Left lung (tissue), 10 donors: ENCODE data around the gene GRIK1. TPM values are rescaled to one million over a fixed set of nuclear protein-coding genes. Genes with fewer than 3 reads are reported as not detected.

Experiments
- ATAC-seq: fragments of 200-7000 bp; cut with Tn5 transposase; one replicate; pipeline ENCODE4 v1.9.1; 2020; ENCODE audit warnings: moderate library complexity
- DNase-seq, 4 donors: peaks; one replicate each; pipeline ENCODE4 v3.0.0-alpha.2; 2013 to 2020
- H3K27ac ChIP-seq, 2 donors: fragments of 200-600 bp; sonication (generic) in 1 of 2; one replicate each; pipeline versions ENCODE4 v1.5.0 to v1.8.0; 2020 to 2021
- H3K27me3 ChIP-seq, 2 donors: fragments of 200-600 bp; sonication (generic) in 1 of 2; one replicate each; pipeline versions ENCODE4 v1.5.0 to v1.8.0; 2020 to 2021
- H3K36me3 ChIP-seq, 2 donors: fragments of 200-600 bp; sonication (generic) in 1 of 2; one replicate each; pipeline versions ENCODE4 v1.5.0 to v1.8.0; 2020 to 2021
- H3K4me1 ChIP-seq, 2 donors: fragments of 200-600 bp; one replicate each; pipeline ENCODE4 v1.8.0; 2021
- H3K4me3 ChIP-seq, 2 donors: fragments of 200-600 bp; sonication (generic) in 1 of 2; one replicate each; pipeline versions ENCODE4 v1.5.0 to v1.8.0; 2020 to 2021; ENCODE audit warnings: mild to moderate bottlenecking in 1 of 2
- H3K9me3 ChIP-seq, 2 donors: fragments of 200-600 bp; sonication (generic) in 1 of 2; one replicate each; pipeline versions ENCODE4 v1.5.0 to v1.8.0; 2020 to 2021
- intact Hi-C, 2 donors: fragments of 100-400 bp; cut with DNase I; formaldehyde crosslinking; loops; one replicate each; pipeline versions ENCODE4 v1.11.2 to v1.14.2; 2022
- polyA plus RNA-seq, 6 donors: library from polyadenylated mRNA; unstranded; fragments of 120-200 nt; gene quantifications; one replicate each; pipeline ENCODE4 v1.2.1, GENCODE V29; 2013; ENCODE audit not compliant: insufficient read length in 6 of 6
- total RNA-seq, 2 donors: library from RNA; stranded (reverse); fragmentation: NEBNext Ultra II Directional; extraction: Animal tissue kit (Norgen Biotek cat#: 25700); gene quantifications; one replicate each; pipeline ENCODE4 v1.2.1, GENCODE V29; 2021
- TF ChIP-seq, protein P1 (sequence below), 2 donors: fragments of 200-600 bp; sonication (generic) in 1 of 2; IDR thresholded peaks; one replicate each; pipeline versions ENCODE4 v1.5.0 to v1.8.0; 2021; ENCODE audit warnings: antibody characterized with exemption in 2 of 2
- donor health status: DM: no; HTN: yes; CAD: no.
- donor health status: DM: no; HTN: no; CAD: no.

GRIK1 gene
- total and polyA plus RNA-seq, 8 donors, result 0.38 to 1.5 (median 0.62) TPM; not detected in 2

DNA sequence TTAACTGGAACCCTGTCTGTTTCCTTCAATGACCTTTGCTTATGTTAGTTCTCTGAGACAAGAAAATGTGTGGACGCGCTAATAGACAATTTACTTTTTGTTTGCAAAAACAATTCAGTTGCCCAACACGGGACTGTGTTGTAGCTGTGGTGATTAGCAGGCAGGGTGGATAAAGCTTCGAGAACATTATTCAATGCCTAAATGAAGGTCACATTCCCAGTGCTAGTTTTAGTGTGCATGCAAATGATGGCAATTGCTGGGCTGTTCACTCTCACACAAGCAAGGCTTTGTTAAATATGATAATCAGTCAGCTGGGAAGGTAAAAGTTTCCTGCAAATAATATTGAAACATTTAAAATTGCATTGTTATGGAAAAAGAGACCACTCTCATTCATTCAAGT is 452.6 kb downstream of the GRIK1 start:
- no peak for DNase-seq
- no peak overlapping the region for H3K27ac ChIP-seq
- no peak for ATAC-seq
- no peaks in the 10 kb centered on the region for H3K36me3 ChIP-seq
- peaks cover 0 to 7% of the 10 kb centered on the region in 2 donors for H3K9me3 ChIP-seq
- TF ChIP-seq, protein P1, sequence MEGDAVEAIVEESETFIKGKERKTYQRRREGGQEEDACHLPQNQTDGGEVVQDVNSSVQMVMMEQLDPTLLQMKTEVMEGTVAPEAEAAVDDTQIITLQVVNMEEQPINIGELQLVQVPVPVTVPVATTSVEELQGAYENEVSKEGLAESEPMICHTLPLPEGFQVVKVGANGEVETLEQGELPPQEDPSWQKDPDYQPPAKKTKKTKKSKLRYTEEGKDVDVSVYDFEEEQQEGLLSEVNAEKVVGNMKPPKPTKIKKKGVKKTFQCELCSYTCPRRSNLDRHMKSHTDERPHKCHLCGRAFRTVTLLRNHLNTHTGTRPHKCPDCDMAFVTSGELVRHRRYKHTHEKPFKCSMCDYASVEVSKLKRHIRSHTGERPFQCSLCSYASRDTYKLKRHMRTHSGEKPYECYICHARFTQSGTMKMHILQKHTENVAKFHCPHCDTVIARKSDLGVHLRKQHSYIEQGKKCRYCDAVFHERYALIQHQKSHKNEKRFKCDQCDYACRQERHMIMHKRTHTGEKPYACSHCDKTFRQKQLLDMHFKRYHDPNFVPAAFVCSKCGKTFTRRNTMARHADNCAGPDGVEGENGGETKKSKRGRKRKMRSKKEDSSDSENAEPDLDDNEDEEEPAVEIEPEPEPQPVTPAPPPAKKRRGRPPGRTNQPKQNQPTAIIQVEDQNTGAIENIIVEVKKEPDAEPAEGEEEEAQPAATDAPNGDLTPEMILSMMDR (IDR thresholded peaks at IDR 0.05), result no peak
- intact Hi-C loops, result no loop called here
- H3K4me1 ChIP-seq, result no peaks in the 10 kb centered on the region
- H3K4me3 ChIP-seq, result no peak overlapping the region
- H3K27me3 ChIP-seq, result no peaks in the 10 kb centered on the region

Other genes starting within 250 kb of the GRIK1 start
- not detected for gene CLDN17, start 226.8 kb upstream of the GRIK1 start, total RNA-seq
- gene CLDN17, start 226.8 kb upstream of the GRIK1 start, polyA plus RNA-seq, result not detected